Mucosa of rectum (tissue), 2 donors: ENCODE measurements around the gene GTSF1L.

ENCODE experiments used
- H3K27ac ChIP-seq, 2 donors: one replicate each; pipeline ENCODE4 v1.7.0; 2013; ENCODE audit warnings: inconsistent platforms in 2 of 2, low read depth in 2 of 2, low read length in 2 of 2
- H3K27me3 ChIP-seq, 2 donors: one replicate each; pipeline ENCODE4 v1.7.0; 2013; ENCODE audit warnings: low read length in 2 of 2; ENCODE audit not compliant: control insufficient read depth in 2 of 2, insufficient read depth in 2 of 2
- H3K36me3 ChIP-seq, 2 donors: one replicate each; pipeline ENCODE4 v1.7.0; 2013; ENCODE audit warnings: low read length in 2 of 2; ENCODE audit not compliant: control insufficient read depth in 2 of 2, insufficient read depth in 2 of 2
- H3K4me1 ChIP-seq, 2 donors: one replicate each; pipeline ENCODE4 v1.7.0; 2013; ENCODE audit warnings: low read length in 2 of 2, mild to moderate bottlenecking in 1 of 2; ENCODE audit not compliant: control insufficient read depth in 2 of 2, insufficient read depth in 2 of 2
- H3K4me3 ChIP-seq, 2 donors: one replicate each; pipeline ENCODE4 v1.7.0; 2013; ENCODE audit warnings: low read length in 2 of 2
- H3K9ac ChIP-seq, 2 donors: one replicate each; pipeline ENCODE4 v1.7.0; 2013; ENCODE audit warnings: low read length in 2 of 2, low read depth in 1 of 2, mild to moderate bottlenecking in 1 of 2
- H3K9me3 ChIP-seq, 2 donors: one replicate each; pipeline ENCODE4 v1.7.0; 2013; ENCODE audit warnings: low read length in 2 of 2; ENCODE audit not compliant: control insufficient read depth in 2 of 2
- donor health status: healthy.
- donor health status: Normal muscosa, but diverticular disease.

Gene GTSF1L

DNA sequence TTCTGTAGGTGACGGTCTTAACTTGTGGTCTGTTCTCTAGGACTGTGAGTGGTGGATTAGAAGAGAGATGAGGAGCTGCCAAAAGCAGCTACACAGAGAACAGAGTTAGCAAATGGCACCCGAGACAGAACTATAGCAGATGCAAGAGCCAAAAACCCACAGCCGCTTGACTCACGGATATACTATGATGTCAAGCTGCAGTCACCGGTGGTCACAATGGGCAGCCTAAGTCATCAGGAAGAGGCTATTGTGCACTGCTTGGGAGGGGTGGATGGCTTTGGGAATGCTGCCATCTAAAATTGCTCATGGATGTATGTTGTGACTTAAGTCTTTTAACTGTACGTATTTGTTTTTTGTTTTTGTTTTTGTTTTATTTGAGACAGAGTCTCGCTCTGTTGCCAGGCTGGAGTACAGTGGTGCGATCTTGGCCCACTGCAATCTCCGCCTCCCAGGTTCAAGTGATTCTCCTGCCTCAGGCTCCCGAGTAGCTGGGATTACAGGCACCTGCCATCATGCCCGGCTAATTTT lies at the start of gene GTSF1L:
Gene GTSF1L (minus strand): TSS at position 192 of the 528 bp plus-strand sequence. CDS start 308 bp downstream, outside the sequence.
- Histone ChIP-seq H3K27me3 (no peaks in the 10 kb centered on the region), H3K4me3 (no peak within 1 kb of the TSS), H3K9ac (no peak within 1 kb of the TSS), H3K4me1 (peaks cover 0 to 4% of the 10 kb centered on the region in 2 donors), H3K27ac (no peak within 1 kb of the TSS), H3K9me3 (no peaks in the 10 kb centered on the region), H3K36me3 (no peaks in the 10 kb centered on the region)

DNA sequence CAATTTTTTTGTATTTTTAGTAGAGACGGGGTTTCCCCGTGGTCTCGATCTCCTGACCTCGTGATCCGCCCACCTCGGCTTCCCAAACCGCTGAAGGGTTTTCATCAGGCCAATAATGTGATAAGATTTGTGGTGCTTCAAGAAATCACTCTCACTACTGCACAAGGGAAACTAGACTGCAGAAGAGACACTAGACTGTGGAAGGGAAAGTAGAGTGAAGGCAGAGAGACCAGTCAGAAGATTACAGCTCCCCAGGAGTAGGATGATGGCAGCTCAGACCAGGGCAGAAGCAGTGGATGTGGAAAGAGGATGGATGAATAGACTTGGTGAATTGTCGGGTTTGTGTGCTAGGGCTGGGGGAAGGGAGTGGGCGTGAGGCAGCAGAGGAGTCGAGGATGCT lies 48.0 kb upstream of the GTSF1L start:
- H3K36me3 ChIP-seq: no peaks in the 10 kb centered on the region
- no peak overlapping the region for H3K27ac ChIP-seq
- H3K4me3 ChIP-seq: no peak overlapping the region
- H3K4me1 ChIP-seq: no peaks in the 10 kb centered on the region
- no peaks in the 10 kb centered on the region for H3K27me3 ChIP-seq
- peaks cover 0 to 2% of the 10 kb centered on the region in 2 donors for H3K9me3 ChIP-seq
- no peak overlapping the region for H3K9ac ChIP-seq

GRCh38 chr20:43771503-43772190 lies 44.8 kb upstream of the GTSF1L start:
- no peaks in the 10 kb centered on the region for H3K36me3 ChIP-seq

GRCh38 chr20:43770342-43770741 lies 43.5 kb upstream of the GTSF1L start:
- no peak overlapping the region for H3K9ac ChIP-seq
- H3K27me3 ChIP-seq: peaks cover 0 to 8% of the 10 kb centered on the region in 2 donors
- no peaks in the 10 kb centered on the region for H3K4me1 ChIP-seq

More at GRCh38 chr20:43771503-43772190, 44.8 kb upstream of the GTSF1L start:
- H3K27ac ChIP-seq: no peak overlapping the region
- H3K9me3 ChIP-seq: no peaks in the 10 kb centered on the region
- H3K4me3 ChIP-seq: no peak overlapping the region
- H3K4me1 ChIP-seq: no peaks in the 10 kb centered on the region
- H3K9ac ChIP-seq: no peak overlapping the region
- H3K27me3 ChIP-seq: peaks cover 0 to 8% of the 10 kb centered on the region in 2 donors

DNA sequence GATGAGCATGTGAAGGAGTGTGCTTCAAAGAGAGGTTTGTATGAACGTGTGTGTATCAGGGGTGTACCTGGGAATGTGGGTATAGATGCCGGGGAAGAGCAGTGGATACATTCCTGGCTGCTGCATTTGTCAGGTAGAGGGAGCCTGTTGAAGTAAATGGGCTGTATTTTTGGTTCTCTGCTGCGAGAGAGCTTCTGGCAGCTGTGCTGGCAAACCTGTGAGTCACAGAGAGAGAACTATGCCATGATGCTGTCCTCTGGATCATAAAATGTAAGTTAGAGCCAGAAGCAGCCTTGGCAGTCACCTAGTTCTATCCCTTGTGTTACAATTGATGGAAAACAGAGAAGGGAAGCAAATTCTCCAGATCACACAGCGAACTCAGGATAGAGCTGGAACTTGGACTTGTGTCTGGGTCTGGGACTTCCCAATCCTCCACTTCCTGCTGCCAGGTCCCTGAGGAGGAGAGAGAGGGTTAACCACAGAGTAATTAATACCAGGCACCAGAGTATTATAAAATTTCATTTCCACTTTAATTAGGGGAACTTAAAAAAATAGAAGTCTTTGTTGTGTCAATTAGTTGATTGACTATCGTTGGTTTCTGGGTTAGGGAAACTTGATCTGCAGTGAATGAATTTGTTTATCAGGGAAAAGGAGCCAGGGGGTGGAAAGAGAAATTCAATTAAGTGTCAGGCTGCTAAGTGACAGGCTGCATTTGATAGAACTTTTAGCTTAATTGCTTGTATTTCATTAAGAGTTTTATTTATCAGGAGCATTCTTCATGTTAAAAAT lies 41.1 kb upstream of the GTSF1L start:
- no peaks in the 10 kb centered on the region for H3K36me3 ChIP-seq
- no peak overlapping the region for H3K9ac ChIP-seq
- H3K27ac ChIP-seq: no peak overlapping the region
- H3K27me3 ChIP-seq: peaks cover 0 to 8% of the 10 kb centered on the region in 2 donors
- no peak overlapping the region for H3K4me3 ChIP-seq
- no peaks in the 10 kb centered on the region for H3K4me1 ChIP-seq
- no peaks in the 10 kb centered on the region for H3K9me3 ChIP-seq

More at GRCh38 chr20:43770342-43770741, 43.5 kb upstream of the GTSF1L start:
- Histone ChIP-seq H3K4me3 (no peak overlapping the region), H3K9me3 (no peaks in the 10 kb centered on the region), H3K36me3 (no peaks in the 10 kb centered on the region), H3K27ac (no peak overlapping the region)

DNA sequence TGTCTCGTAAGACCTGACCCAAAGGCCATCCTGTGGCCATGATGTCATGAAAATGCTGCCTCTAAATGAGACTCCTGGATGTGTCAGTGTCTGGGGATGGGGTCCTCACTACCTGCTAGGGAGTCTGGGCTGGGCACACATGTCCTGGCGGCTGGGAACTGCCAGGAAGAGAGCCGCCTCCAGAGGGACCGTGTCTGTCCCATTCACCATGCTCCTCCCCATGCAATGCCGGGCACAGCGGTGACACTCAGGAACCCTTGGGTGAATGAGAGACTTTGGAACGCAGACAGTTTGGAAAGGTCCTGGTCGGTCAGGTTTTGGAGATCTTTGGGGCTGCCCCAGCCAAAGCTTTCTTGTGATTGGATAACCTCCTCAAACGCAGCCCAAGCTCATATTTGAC lies 40.1 kb upstream of the GTSF1L start:
- Histone ChIP-seq H3K36me3 (no peaks in the 10 kb centered on the region), H3K9me3 (no peaks in the 10 kb centered on the region), H3K9ac (no peak overlapping the region), H3K4me1 (no peaks in the 10 kb centered on the region), H3K4me3 (no peak overlapping the region), H3K27ac (no peak overlapping the region), H3K27me3 (peaks cover 0 to 8% of the 10 kb centered on the region in 2 donors)

DNA sequence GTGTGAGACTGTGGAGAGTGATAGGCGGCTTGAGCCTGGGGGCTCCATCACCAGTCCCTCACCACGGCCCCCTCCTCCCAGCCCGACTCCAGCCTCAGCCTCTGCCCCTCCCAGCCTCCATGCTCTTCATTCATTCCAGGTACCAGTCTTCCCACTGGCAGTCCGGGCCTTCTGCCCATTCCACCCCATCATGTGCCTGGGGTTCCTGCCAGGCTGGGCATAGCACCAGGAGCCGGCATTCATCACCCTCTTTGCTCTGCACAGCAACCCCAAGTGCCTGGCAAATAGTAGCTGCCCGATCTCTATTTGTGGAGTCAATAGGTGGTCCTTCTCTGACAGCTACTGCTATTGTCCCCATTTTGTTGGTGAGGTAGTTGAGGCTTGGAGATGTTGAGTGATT lies 39.6 kb upstream of the GTSF1L start:
- Histone ChIP-seq H3K27ac (no peak overlapping the region), H3K4me3 (no peak overlapping the region), H3K9ac (no peak overlapping the region), H3K4me1 (no peaks in the 10 kb centered on the region), H3K9me3 (no peaks in the 10 kb centered on the region), H3K36me3 (no peaks in the 10 kb centered on the region), H3K27me3 (peaks cover 0 to 8% of the 10 kb centered on the region in 2 donors)

- H3K27ac ChIP-seq: no peak overlapping the region
- no peaks in the 10 kb centered on the region for H3K9me3 ChIP-seq
- H3K27me3 ChIP-seq: peaks cover 0 to 8% of the 10 kb centered on the region in 2 donors
- H3K4me1 ChIP-seq: no peaks in the 10 kb centered on the region
- no peak overlapping the region for H3K4me3 ChIP-seq
- H3K9ac ChIP-seq: no peak overlapping the region
- no peaks in the 10 kb centered on the region for H3K36me3 ChIP-seq
These were observed 39.1 kb upstream of the GTSF1L start for GRCh38 chr20:43765916-43766315.

- H3K9me3 ChIP-seq: no peaks in the 10 kb centered on the region
- H3K27ac ChIP-seq: no peak overlapping the region
- peaks cover 0 to 8% of the 10 kb centered on the region in 2 donors for H3K27me3 ChIP-seq
- H3K4me1 ChIP-seq: no peaks in the 10 kb centered on the region
- no peaks in the 10 kb centered on the region for H3K36me3 ChIP-seq
- H3K9ac ChIP-seq: no peak overlapping the region
- no peak overlapping the region for H3K4me3 ChIP-seq
These were observed 36.1 kb upstream of the GTSF1L start for GRCh38 chr20:43762911-43763310.
